Peyer's patch (tissue), 4 donors: ENCODE results near the gene ANO2. TPM values are rescaled to one million over a fixed set of nuclear protein-coding genes. Genes with fewer than 3 reads are reported as not detected.

ENCODE experiments used
- DNase-seq, 3 donors: peaks; one replicate each; pipeline ENCODE4 v3.0.0-alpha.2; 2017 to 2019
- H3K27ac ChIP-seq, 4 donors: fragments of 200-600 bp; sonication (generic); one replicate each; pipeline ENCODE4 v1.5.1; 2016 to 2019
- H3K27me3 ChIP-seq, 2 donors: fragments of 200-600 bp; sonication (generic); one replicate each; pipeline ENCODE4 v1.5.1; 2019
- H3K36me3 ChIP-seq, 3 donors: fragments of 200-600 bp; sonication (generic); one replicate each; pipeline ENCODE4 v1.5.1; 2016 to 2019
- H3K4me1 ChIP-seq, 4 donors: fragments of 200-600 bp; sonication (generic); one replicate each; pipeline ENCODE4 v1.5.1; 2016 to 2019
- H3K4me3 ChIP-seq, 4 donors: fragments of 200-600 bp; sonication (generic); 1 replicate in 3 of 4; 2 replicates in 1 of 4; pipeline ENCODE4 v1.5.1; 2016 to 2019; ENCODE audit warnings: mild to moderate bottlenecking in 1 of 4
- H3K9me3 ChIP-seq, 4 donors: fragments of 200-600 bp; sonication (generic); one replicate each; pipeline ENCODE4 v1.5.1; 2016 to 2019; ENCODE audit warnings: mild to moderate bottlenecking in 1 of 4
- CTCF ChIP-seq, 6 experiments: fragments of 450-650 bp in 4 of 6; fragments of 200-600 bp in 2 of 6; sonication (generic) in 1 of 6; IDR thresholded peaks; one replicate each; pipeline ENCODE4 v1.5.1; 2017 to 2019; ENCODE audit warnings: antibody characterized with exemption in 6 of 6, mild to moderate bottlenecking in 3 of 6, moderate library complexity in 1 of 6
- POLR2A ChIP-seq, 2 donors: fragments of 450-650 bp; IDR thresholded peaks; one replicate each; pipeline ENCODE4 v1.5.1; 2017; ENCODE audit warnings: antibody characterized with exemption in 2 of 2, mild to moderate bottlenecking in 2 of 2, moderate library complexity in 2 of 2
- total RNA-seq, 4 donors: library from RNA; depleted of rRNA; stranded (reverse); fragments of >200 nt; gene quantifications; one replicate each; pipeline ENCODE4 v1.1.0, GENCODE V29; 2016

The ANO2 gene
- total RNA-seq, 4 donors from 2014 or later: 0.53 to 23.9 (median 5.8) TPM

DNA sequence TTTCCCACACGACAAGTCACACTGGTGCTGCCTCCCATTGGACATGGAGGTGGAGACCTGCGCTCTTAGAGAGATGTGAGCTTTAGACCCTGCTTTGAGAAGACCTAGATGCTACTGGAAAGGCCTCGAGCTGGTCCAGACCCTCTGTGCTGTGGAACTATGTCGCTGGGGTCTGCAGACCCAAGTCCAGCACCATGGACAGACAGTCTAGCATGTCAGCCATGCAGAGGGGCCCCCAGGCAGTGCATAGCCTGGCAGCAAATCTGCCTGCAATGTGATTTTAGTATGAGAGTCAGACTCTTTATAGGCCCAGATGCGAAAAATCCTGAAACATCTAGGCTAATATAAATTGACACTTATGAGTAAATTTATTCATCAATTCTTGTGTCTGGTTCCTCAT is 371.7 kb downstream of the ANO2 start:
- no peak for DNase-seq
- Histone ChIP-seq H3K4me1 (peaks cover 0 to 16% (median 0%) of the 10 kb centered on the region in 4 donors), H3K27ac (no peak overlapping the region), H3K4me3 (no peak overlapping the region), H3K27me3 (no peaks in the 10 kb centered on the region), H3K9me3 (no peaks in the 10 kb centered on the region), H3K36me3 (no peaks in the 10 kb centered on the region)
- TF ChIP-seq POLR2A (IDR thresholded peaks at IDR 0.05) (no peak), CTCF (IDR thresholded peaks at IDR 0.05) (no peak)

DNA sequence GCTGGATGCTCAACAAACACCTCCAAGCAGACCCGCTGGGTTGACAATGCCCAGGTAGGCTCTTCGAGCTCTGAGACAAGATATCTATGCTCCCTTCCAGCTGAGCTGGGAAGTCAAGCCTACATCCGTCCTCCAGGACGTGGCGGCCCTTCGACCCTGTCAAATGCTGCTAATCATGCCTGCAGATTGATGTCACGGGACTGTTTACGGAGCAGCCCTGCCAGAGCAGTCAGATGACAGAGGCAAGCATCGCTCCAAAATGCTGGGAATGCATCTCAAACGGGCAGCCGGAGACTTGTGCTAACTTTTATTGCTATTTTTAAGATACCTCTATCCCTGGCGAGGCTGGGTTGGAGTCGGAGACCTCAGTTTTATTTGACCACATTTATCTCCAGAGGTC is 373.9 kb downstream of the ANO2 start:
- Histone ChIP-seq H3K4me3 (no peak overlapping the region), H3K9me3 (no peaks in the 10 kb centered on the region), H3K36me3 (no peaks in the 10 kb centered on the region), H3K4me1 (peaks cover 0 to 4% (median 0%) of the 10 kb centered on the region in 4 donors), H3K27ac (no peak overlapping the region), H3K27me3 (no peaks in the 10 kb centered on the region)
- no peak for TF ChIP-seq POLR2A (IDR thresholded peaks at IDR 0.05)
- no peak for DNase-seq

GRCh38 chr12:5570416-5570815 is 374.6 kb downstream of the ANO2 start:
- no peak for TF ChIP-seq POLR2A (IDR thresholded peaks at IDR 0.05)
- no peak for TF ChIP-seq CTCF (IDR thresholded peaks at IDR 0.05)
- Histone ChIP-seq H3K9me3 (no peaks in the 10 kb centered on the region), H3K4me3 (no peak overlapping the region), H3K27me3 (no peaks in the 10 kb centered on the region), H3K36me3 (no peaks in the 10 kb centered on the region), H3K27ac (no peak overlapping the region), H3K4me1 (peaks cover 0 to 4% (median 0%) of the 10 kb centered on the region in 4 donors)
- DNase-seq: no peak

DNA sequence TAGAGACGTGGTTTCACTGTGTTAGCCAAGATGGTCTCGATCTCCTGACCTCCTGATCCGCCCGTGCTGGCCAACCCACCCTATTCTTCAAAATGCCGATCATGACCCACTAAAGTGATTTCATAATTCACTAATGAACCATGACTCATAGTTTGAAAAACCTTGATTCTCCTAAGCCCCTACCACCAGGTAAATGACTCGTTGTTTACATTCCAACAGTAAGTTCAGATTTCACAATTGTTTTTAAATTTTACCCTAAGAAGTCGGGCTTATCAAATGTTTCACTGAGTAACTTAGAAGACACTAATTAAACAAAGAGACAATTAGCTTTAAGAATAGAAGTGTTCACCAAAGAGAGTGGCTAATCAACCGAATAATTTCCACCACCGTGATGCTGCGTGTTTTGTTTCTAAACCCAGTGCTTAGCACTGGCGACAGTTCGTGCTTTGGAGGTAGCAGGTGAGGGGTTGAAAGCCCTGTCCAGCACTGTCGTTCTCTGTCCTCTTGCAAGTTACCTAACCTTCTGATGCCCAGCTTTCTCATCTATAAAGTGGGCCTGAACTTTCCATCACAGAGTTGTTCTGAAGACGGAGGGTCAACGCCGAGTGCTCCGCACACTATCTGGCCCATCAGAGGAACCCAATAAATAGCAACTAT is 376.6 kb downstream of the ANO2 start:
- no peak for TF ChIP-seq CTCF (IDR thresholded peaks at IDR 0.05)
- Histone ChIP-seq H3K27ac (no peak overlapping the region), H3K4me3 (no peak overlapping the region), H3K36me3 (no peaks in the 10 kb centered on the region), H3K27me3 (no peaks in the 10 kb centered on the region), H3K9me3 (no peaks in the 10 kb centered on the region), H3K4me1 (peaks cover 0 to 4% (median 0%) of the 10 kb centered on the region in 4 donors)
- DNase-seq: no peak

DNA sequence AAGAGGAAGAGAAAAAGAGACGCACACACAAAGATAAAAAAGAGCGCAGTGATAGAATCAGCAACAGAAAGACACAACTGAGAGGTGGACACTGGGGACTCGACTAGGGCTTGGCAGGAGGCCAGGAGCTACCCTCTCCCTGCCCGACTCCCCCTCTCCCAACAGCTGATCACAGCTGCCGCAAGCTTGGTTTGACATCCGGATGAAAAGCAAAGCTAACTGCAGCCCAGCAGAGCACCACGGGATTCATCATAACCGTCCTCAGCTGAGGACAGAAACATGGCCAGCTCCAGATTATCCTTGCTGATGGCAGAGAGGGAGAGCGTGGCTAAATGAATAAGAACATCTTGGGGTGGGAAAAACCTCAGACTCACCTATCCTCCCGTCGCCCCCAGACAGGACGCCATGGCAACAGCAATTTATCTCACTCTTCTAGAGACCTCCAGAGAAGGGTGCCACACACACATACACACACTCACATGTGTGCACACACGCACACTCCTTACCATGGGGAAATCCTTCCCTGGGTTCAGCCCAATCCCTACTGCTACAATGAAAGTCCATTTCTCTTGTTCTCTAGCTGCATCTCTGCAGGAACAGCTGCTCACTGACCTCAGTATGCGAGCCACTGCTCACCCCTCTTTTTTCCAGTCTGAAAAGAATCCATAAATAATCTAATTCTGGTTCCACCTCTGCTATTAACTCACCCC is 377.9 kb downstream of the ANO2 start:
- H3K4me1 ChIP-seq: peaks cover 0 to 4% (median 0%) of the 10 kb centered on the region in 4 donors
- no peak overlapping the region for H3K27ac ChIP-seq
- no peaks in the 10 kb centered on the region for H3K9me3 ChIP-seq
- no peaks in the 10 kb centered on the region for H3K27me3 ChIP-seq
- no peak overlapping the region for H3K4me3 ChIP-seq
- no peak for TF ChIP-seq CTCF (IDR thresholded peaks at IDR 0.05)
- no peak for TF ChIP-seq POLR2A (IDR thresholded peaks at IDR 0.05)
- no peaks in the 10 kb centered on the region for H3K36me3 ChIP-seq
- DNase-seq: no peak

- no peak for DNase-seq
- no peaks in the 10 kb centered on the region for H3K27me3 ChIP-seq
- no peaks in the 10 kb centered on the region for H3K36me3 ChIP-seq
- no peak for TF ChIP-seq POLR2A (IDR thresholded peaks at IDR 0.05)
- no peaks in the 10 kb centered on the region for H3K9me3 ChIP-seq
- no peak overlapping the region for H3K27ac ChIP-seq
- peaks cover 0 to 4% (median 0%) of the 10 kb centered on the region in 4 donors for H3K4me1 ChIP-seq
- no peak overlapping the region for H3K4me3 ChIP-seq
These were observed 379.0 kb downstream of the ANO2 start for GRCh38 chr12:5565933-5566599.
